Fibroblast of pulmonary artery (primary cell): ENCODE measurements around the gene CD74.

ENCODE experiments used
- DNase-seq: peaks from one replicate; pipeline ENCODE4 v3.0.0-alpha.2; 2010; ENCODE audit warnings: low read depth
- H3K4me3 ChIP-seq: replicated peaks from 2 replicates; pipeline ENCODE4 v1.5.1; 2011; ENCODE audit warnings: low read depth, mild to moderate bottlenecking, control low read depth, low read length, moderate library complexity
- TF ChIP-seq, protein P1 (sequence below): IDR thresholded peaks from 2 replicates; pipeline ENCODE4 v1.5.1; 2011; ENCODE audit warnings: mild to moderate bottlenecking, control low read depth, low read length, inconsistent platforms; ENCODE audit errors: missing control alignments

CD74 gene

DNA sequence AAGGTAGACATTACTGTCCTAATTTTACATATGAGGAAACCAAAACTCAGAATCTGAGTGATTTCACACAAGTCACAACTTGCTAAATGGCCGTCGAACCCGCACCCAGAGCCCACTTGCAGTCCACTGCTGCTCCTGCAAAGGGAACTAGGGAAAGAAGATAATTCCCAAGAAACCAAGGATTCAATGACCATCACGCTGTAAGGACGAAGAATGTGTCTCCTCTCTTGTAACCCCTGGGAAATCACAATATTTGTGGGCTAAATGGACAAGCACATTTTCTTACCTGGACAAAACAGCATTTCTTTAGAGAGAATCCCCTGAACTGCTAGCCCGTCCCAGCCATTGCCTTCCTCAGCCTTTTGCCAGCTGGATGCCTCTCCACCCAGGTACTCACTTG lies 34.5 kb upstream of the CD74 start:
- TF ChIP-seq, protein P1, sequence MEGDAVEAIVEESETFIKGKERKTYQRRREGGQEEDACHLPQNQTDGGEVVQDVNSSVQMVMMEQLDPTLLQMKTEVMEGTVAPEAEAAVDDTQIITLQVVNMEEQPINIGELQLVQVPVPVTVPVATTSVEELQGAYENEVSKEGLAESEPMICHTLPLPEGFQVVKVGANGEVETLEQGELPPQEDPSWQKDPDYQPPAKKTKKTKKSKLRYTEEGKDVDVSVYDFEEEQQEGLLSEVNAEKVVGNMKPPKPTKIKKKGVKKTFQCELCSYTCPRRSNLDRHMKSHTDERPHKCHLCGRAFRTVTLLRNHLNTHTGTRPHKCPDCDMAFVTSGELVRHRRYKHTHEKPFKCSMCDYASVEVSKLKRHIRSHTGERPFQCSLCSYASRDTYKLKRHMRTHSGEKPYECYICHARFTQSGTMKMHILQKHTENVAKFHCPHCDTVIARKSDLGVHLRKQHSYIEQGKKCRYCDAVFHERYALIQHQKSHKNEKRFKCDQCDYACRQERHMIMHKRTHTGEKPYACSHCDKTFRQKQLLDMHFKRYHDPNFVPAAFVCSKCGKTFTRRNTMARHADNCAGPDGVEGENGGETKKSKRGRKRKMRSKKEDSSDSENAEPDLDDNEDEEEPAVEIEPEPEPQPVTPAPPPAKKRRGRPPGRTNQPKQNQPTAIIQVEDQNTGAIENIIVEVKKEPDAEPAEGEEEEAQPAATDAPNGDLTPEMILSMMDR = no peak
- H3K4me3 ChIP-seq = no peak overlapping the region
- no peak for DNase-seq

DNA sequence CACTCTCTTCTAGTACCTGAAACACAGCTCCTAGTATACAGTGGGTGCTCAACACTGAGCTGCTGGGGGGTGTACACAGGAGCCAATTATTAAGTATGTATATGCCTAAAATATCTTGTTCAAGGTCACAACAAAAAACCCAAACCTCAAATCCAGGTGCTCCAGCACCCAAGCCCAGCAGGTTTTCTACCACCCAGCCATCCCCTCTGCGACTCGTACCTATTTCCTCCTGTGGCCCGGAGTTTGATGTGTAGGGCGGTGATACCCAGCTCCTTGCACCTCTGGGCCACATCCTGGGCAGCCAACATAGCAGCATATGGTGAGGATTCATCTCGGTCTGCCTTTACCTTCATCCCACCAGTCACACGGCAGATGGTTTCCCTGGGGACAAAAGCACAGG lies 33.9 kb upstream of the CD74 start:
- TF ChIP-seq, protein P1 = no peak
- H3K4me3 ChIP-seq = no peak overlapping the region

GRCh38 chr5:150446088-150446487 lies 33.4 kb upstream of the CD74 start:
- DNase-seq = no peak
- no peak overlapping the region for H3K4me3 ChIP-seq
- TF ChIP-seq, protein P1 = no peak

More for the DNA sequence above, 33.9 kb upstream of the CD74 start:
- no peak for DNase-seq

GRCh38 chr5:150444770-150445169 lies 32.1 kb upstream of the CD74 start:
- TF ChIP-seq, protein P1 = no peak
- no peak overlapping the region for H3K4me3 ChIP-seq
- no peak for DNase-seq

GRCh38 chr5:150443242-150444075 lies 30.7 kb upstream of the CD74 start:
- no peak overlapping the region for H3K4me3 ChIP-seq
- no peak for DNase-seq
- TF ChIP-seq, protein P1 = no peak

GRCh38 chr5:150442699-150443080 lies 30.0 kb upstream of the CD74 start:
- DNase-seq = no peak
- H3K4me3 ChIP-seq = no peak overlapping the region
- TF ChIP-seq, protein P1 = no peak
